ENCODE results near the gene UTS2R. TPM values are rescaled to one million over a fixed set of nuclear protein-coding genes. Genes with fewer than 3 reads are reported as not detected.

UTS2R gene
- total RNA-seq = not detected

DNA sequence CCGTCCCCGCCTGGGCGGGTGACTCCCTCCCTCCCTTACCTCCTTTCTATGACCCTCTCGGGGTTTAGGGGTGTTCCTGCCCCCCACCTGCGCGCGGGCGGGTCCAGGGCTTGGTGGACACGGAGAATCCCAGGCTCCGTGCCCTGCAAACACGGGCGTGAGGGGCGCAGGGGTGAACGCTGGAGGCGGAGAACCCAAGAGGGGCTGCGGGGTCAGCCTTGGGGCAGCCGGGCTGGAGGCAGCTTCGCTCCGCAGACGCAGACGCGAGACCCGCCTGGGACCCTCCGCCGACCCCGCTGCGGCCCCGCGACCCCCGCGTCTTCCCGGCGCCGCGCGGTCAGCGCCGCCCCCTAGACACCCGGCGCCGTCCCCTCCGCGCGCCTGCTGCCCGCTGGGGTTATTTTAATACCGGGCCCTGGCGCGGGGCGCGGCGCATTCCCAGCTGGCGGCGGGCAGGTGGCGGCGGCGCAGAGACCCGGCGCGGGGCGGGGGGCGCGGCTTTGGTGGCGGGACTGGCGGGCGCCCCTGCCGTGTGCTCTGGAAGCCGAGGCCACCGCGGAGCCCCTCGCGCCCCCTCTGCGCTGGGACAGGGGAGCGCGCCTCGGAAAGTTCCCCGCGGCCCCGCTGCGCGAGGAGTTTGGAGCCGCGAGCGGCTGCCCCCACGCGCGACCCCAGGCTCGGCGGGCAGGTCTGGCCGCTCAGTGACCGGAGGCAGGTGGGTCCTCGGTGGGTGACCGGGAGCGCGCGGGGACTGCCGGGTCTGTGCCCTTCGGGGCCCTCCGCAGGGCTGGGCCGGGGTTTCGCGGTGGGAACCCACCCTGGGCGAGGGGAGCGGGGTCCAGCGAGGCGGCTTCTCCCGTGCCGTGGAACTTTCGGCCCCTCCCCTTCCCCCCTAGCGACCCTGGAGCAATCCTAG, at the start of gene UTS2R:
UTS2R (plus strand) TSS at position 433 of the 916 bp plus-strand sequence. CDS start 2,560 bp downstream, outside the sequence.
- no peaks in the 10 kb centered on the region for H3K9me3 ChIP-seq
- peak within 1 kb of the TSS in 1 of 2 donors; percentile 10 for H3K4me3 ChIP-seq
- TF ChIP-seq CTCF (IDR thresholded peaks at IDR 0.05) = no peak
- TF ChIP-seq POLR2A (IDR thresholded peaks at IDR 0.05) = no peak
- no peak for DNase-seq
- H3K4me1 ChIP-seq = peaks cover 0 to 8% of the 10 kb centered on the region in 2 donors
- intact Hi-C loops (cut with DNase I; ENCODE audit: low total_unique reads) = no loop called here
- H3K27me3 ChIP-seq = peaks cover 12 to 19% of the 10 kb centered on the region in 2 donors
- no peak within 1 kb of the TSS for H3K27ac ChIP-seq
- no peaks in the 10 kb centered on the region for H3K36me3 ChIP-seq

GRCh38 chr17:82321947-82322466, 49.6 kb upstream of the UTS2R start:
- no peaks in the 10 kb centered on the region for H3K36me3 ChIP-seq
- intact Hi-C loops (cut with DNase I; ENCODE audit: low total_unique reads) = loop anchor here (10.0 kb wide), 1 partner anchor 87 kb away; no protein-coding TSS in a partner anchor
- no peaks in the 10 kb centered on the region for H3K9me3 ChIP-seq
- no peak for DNase-seq
- H3K27me3 ChIP-seq = no peaks in the 10 kb centered on the region
- H3K27ac ChIP-seq = no peak overlapping the region
- no peaks in the 10 kb centered on the region for H3K4me1 ChIP-seq
- no peak overlapping the region for H3K4me3 ChIP-seq
- TF ChIP-seq CTCF (IDR thresholded peaks at IDR 0.05) = no peak
- no peak for TF ChIP-seq POLR2A (IDR thresholded peaks at IDR 0.05)

- intact Hi-C loops (cut with DNase I; ENCODE audit: low total_unique reads) = loop anchor here (10.0 kb wide), 1 partner anchor 88 kb away; no protein-coding TSS in a partner anchor
- Histone ChIP-seq H3K4me3 (no peak overlapping the region), H3K4me1 (no peaks in the 10 kb centered on the region), H3K9me3 (no peaks in the 10 kb centered on the region), H3K36me3 (no peaks in the 10 kb centered on the region), H3K27ac (no peak overlapping the region), H3K27me3 (no peaks in the 10 kb centered on the region)
- DNase-seq = no peak
- TF ChIP-seq POLR2A (IDR thresholded peaks at IDR 0.05) = no peak
These were observed 48.8 kb upstream of the UTS2R start for GRCh38 chr17:82322526-82323453.

DNA sequence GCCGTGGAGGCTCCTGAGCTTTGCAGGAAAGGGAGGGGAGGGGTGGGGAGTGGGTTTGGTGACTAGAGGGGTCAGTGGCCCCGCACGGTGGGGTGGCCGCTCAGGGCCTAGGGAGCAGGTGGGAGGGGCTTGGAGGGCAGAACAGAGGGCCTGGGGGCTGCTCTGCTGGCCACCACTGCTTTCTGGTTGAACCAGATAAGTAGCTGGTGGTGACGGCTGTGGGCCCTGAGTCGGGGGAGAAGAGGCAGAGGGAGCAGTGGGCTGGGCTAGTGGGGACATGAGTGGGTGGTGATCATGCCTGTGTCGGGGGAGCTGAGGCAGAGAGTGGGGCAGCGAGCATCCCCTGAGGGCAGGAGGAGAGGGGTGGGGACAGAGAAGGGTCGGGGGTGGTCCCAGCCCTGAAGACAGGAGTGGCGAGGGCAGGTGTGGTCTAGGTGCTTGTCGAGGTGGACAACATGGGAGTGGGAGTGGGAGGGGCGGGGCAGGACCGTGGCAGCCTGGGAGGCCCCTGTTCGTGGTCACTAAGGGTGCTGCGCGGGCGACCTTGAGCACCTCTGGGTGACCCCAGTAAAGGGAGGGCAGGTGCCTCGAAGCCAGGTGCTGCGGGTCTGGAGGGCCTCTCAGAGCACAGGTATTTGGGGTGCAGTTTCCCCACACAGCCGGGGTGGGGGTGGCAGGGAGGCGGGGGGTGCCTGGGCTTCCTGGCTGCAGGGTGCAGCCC, 47.9 kb upstream of the UTS2R start:
- DNase-seq = no peak
- intact Hi-C loops (cut with DNase I; ENCODE audit: low total_unique reads) = loop anchor here (10.0 kb wide), 1 partner anchor 89 kb away; no protein-coding TSS in a partner anchor

More for the DNA sequence above, 47.9 kb upstream of the UTS2R start:
- H3K9me3 ChIP-seq = no peaks in the 10 kb centered on the region
- no peak for TF ChIP-seq CTCF (IDR thresholded peaks at IDR 0.05)
- TF ChIP-seq POLR2A (IDR thresholded peaks at IDR 0.05) = no peak
- no peak overlapping the region for H3K4me3 ChIP-seq
- no peaks in the 10 kb centered on the region for H3K27me3 ChIP-seq
- no peaks in the 10 kb centered on the region for H3K4me1 ChIP-seq
- no peaks in the 10 kb centered on the region for H3K36me3 ChIP-seq
- H3K27ac ChIP-seq = no peak overlapping the region
